Stimulated activated CD4-positive, alpha-beta T cell treated with anti-CD3 and anti-CD28 coated beads, TNF-alpha, amount 100 ng/mL, for 24 hours (primary cell): Measurements from ENCODE around the gene CUL5.
"Not testable (repeated sequence)": the region's sequence is repeated elsewhere in the genome, so short reads cannot be mapped to it uniquely, and the experiment has no call there.

Experiments used
- DNase-seq, 3 experiments: peaks; one replicate each; pipeline ENCODE4 v3.0.0-alpha.2; 2020; ENCODE audit warnings: low read depth in 3 of 3

CUL5 gene

DNA sequence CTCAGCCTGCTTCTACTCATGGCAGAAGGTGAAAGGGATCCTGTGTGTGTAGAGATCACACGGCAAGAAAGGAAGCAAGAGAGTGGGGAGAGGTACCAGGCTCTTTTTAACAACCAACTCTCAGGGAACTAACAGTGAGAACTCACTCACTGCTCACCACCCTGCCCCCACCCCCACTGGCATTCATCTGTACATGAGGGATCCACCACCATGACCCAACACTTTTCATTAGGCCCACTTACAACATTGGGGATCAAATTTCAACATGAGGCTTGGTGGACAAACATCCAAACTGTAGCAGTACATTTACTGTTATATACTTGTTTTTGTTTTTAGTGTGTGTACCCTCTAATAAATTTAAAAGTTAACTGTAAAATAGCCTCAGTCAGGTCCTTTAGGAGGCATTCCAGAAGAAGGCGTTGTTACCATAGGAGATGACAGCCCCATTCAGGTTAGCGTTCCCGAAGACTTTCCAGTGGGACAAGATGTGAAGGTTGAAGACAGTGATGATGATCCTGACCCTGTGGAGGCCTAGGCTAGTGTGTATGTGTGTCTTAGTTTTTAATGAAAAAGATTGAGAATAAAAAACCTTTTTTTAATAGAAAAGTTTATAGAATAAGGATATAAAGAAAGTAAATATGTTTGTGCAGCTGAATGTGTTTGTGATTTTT is 11.3 kb downstream of the CUL5 start:
- DNase-seq = no peak

DNA sequence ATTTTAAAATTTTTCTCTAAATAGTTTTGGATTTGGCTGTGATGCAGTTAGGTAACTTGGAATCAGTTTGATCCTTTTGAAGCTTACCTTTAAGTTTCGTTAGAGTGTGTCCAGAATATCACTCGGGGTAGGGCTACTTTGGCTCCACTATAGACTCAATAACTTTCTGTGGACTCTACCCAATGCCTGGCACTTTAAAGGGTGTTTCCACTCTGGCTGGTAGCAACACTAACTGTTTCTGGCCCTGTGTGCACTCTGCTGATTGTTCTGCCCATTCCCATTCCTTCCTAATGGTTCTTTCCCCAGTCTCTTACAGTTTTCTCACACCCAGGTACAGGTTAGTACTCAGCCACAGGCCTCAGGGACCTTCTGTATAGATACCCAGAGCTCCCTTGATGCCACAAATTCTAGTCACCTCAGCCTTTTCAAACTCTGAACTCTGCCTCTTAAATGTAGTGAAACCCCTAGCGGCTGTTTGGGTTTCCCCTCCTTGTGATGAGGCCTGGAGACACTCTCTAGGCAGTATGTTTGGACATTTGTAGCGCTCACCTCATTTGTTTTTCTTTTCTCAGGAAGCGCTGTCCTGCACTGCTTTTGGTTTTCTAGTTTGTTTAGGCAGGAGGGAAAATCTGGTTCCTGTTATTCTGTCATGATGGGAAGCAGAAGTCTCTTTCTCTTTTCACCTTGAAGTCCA is 16.8 kb downstream of the CUL5 start:
- no peak for DNase-seq

DNA sequence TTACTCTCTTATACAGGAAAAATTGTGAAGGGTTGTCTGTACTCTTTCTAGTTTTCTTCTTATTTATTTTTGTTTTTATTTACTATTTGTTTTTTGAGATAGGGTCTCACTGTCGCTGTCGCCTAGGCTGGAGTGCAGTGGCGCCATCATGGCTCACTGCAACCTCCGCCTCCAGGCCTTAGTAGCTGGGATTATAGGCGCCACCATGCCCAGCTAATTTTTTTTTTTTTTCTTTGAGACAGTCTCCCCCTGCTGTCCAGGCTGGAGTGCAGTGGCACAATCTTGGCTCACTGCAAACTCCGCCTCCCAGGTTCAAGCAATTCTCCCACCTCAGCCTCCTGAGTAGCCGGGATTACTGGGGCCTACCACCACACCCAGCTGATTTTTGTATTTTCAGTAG is 18.4 kb downstream of the CUL5 start:
- no peak for DNase-seq

DNA sequence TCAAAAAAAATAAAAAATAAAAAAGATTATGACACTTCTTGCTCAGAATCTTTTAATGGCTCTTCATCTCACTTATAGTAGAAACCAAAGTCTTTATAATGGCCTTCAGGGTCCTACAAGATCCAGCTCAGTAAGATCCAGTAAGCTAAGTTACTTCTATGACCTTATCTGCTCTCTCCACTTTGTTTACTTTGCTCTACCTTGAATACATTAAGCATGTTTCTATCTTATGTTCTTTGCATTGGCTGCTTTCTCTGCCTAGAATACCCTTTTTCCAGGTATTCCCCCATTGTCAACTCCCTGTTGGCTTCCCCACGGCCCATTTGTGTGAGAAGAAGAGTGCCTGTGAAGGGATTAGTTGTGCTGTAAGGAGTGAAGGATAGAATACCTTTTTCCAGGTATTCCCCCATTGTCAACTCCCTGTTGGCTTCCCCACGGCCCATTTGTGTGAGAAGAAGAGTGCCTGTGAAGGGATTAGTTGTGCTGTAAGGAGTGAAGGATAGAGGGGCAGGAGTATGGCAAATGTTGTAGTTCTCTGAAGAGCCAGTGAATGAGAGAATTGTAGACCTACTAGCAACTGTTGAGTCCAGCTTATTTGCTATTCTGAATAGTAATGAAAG is 20.2 kb downstream of the CUL5 start:
- not testable (repeated sequence) for DNase-seq

DNA sequence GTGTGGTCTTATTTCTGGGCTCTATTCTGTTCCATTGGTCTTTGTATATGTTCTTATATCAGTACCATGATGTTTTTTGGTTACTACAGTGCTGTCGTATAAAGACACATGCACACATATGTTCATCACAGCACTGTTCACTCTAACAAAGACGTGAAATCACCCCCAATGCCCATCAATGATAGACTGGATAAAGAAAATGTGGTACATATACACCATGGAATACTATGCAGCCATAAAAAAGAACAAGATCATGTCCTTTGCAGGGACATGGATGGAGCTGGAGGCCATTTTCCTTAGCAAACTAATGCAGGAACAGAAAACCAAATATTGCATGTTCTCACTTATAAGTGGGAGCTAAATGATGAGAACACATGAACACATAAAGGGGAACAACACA is 22.9 kb downstream of the CUL5 start:
- not testable (repeated sequence) for DNase-seq

DNA sequence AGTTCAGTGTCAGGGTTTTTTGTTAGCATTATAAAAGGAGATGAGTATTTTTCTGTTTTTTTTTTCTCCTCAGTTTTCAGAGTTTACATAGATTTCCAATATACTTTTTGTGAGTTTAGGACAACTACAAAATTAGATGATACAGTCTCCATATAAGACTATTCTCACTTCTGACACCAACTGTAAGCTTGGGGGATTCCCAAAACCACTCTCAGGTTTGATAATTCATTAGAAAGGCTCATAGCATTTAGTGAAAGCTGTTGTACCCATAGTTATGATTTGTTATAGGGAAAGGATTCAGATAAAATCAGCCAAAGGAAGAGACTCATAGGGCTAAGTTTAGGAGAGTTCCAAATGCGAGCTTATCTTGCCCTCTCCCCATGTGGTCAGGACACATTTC is 24.1 kb downstream of the CUL5 start:
- no peak for DNase-seq

DNA sequence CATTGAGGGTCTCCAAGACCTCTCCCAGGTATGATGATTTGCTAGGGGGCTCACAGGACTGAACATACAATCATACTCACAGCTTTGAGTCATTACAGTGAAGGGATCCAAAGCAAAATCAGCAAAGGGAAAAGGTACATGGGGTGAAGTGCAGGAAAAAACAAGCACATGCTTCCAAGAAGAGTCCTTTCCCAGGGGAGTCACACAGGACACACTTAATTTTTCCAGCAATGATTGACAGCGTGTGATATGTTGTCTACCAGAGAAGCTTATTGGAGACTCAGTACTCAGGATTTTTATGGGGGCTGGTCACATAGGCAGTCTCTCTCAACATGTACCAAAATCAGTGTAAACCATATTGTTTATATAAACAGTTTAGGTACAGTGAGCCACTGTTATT is 25.3 kb downstream of the CUL5 start:
- DNase-seq = no peak

DNA sequence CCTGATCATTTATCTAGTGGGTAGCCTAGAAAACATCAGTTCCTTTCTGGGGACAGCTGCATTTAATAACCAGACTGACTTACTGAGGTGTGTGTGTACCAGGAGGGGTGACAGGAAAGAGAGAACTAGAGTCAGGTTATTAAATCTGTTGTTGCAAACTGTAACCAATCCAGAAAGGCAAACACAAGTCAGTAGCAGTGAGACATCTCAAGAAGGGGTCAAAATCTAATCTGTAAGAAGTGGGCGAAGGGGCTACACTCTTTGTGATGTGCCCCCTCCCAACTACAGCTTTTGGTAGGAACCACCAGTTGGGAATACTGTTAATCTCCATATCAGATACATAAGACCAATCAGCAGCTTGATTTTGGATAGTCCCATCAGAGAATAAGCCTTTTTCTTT is 26.3 kb downstream of the CUL5 start:
- no peak for DNase-seq

DNA sequence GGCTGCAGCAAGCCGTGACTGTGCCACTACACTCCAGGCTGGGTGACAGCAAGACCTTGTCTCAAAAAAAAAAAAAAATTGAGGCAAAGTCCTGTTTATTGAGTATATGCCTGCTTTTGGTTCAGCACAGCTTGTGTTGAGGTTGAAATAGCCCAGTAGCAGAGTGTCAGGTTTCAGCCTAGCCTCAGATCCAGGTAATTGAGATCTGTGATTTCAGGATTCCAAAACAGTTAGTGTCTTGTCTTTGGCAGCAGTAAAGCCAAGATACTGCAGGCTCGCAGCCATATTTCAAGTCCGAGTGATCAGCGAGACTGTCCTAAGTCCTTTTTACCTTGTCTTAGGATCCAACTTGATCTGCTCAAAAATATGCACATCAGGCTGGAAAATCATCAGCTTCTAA is 27.0 kb downstream of the CUL5 start:
- DNase-seq = no peak

DNA sequence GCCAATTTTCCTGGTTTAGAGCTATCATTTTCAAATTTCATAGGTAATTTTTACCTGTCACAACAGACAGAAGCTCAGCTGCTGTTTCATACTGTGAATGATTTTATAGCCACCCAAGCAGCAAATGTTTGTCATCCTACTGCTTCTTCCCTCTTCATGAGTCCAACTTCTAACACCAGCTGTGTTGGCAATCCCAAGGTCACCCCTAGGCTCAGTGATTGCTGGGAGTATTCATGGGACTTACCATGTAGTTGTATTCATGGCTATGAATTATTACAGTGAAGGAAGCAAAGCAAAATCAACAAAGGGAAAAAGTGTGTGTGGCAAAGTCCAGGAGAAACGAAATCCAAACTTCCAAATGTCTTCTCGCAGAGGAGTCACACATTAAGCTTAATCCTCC is 28.5 kb downstream of the CUL5 start:
- no peak for DNase-seq

DNA sequence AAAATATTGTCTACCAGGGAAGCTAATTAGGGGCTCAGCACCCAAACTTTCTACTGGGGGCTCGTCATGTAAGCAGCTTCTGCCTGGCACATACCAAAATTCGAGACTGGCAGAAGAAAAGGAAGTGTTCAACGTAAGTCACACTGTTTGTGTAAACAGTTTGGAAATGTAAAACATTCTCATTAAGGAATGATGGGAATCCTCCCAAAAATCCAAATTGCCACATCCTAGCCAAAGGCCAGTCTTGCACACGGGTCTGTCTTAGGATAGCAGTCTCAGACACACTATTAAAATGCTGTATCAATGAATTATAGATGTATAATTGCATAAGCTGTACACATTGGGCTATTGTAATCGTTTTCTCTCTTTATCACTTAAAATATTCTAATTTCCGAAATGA is 28.9 kb downstream of the CUL5 start:
- DNase-seq = no peak

DNA sequence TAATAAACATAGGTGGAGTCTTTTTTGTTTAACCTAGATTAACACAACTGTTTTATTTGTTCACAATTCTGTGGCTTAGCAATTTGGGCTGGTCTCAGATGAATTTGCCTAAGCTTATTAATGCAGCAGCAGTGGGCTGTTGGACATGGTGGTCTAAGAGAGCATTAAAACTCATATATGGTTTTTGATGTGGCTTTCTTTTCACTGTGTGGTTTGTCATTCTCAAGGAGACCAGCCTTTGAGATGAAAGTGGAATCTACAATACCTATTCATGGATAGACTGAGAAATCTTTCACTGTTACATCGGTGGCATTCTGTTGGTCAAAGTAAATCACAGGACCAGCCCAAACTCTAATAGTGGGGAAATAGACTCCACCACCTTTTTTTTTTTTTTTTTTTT is 39.6 kb downstream of the CUL5 start:
- no peak for DNase-seq

DNA sequence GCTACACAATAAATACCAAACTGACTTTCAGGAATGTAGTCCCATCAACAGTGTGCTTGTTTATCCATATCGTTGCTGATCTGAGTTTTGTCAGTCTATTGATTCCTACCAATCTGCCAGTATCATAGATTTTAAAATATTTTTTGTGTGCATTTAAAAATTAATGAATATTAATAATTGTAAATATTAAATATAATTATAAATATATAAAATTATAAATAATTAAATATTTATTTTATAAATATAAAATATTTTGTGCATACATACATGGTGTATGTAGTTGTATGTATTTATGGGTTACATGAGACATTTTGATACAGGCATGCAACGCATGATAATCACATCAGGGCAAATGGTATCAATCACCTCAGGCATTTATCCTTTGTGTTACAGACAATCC is 53.6 kb downstream of the CUL5 start:
- DNase-seq = no peak

DNA sequence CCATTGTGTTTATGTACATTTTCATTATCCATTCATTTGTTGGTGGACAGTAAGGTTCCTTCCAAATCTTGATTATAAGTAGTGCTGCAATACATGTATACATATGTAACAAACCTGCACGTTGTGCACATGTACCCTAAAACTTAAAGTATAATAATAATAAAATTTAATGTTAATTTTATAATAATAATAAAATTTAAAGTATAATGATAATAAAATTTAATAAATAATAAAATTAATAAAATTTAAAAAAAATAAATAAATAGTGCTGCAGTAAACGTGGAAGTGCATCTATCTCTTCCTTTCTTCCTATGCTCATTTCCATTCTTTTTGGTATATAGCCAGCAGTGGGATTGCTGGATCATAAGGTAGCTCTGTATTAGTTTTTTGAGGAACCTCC is 54.7 kb downstream of the CUL5 start:
- no peak for DNase-seq

DNA sequence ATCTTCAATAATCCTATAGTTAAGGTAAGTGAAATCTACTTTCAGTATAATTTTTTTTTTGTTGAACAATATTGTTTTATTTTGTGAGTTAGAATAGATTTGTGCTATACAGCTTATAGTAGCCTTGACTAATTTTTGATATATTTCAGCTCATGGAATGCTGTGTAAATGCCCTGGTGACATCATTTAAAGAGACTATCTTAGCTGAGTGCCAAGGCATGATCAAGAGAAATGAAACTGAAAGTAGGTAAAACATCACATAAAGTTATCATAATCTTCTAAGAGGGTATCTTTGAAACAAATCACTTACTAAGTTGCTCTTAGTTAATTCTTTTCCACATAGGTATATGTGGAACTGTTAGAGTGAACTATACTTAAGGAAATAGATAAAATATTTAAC is 61.2 kb downstream of the CUL5 start:
- no peak for DNase-seq

DNA sequence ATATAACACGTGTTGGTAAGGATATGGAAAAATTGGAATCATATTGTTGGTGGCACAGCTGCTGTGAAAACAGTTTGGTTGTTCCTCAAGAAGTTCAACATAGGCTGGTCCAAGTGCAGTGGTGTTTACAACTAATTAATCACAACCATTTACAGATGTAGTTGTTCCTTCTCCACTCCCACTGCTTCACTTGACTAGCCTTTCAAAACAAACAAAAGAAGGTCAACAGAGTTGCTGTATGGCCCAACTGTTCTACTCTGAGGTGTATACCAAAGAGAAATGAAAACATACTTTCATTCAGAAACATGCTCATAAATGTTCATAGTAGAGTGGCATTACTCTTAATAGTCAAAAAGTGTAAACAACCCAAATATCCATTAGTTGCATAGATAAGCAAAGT is 76.1 kb downstream of the CUL5 start:
- DNase-seq = no peak

DNA sequence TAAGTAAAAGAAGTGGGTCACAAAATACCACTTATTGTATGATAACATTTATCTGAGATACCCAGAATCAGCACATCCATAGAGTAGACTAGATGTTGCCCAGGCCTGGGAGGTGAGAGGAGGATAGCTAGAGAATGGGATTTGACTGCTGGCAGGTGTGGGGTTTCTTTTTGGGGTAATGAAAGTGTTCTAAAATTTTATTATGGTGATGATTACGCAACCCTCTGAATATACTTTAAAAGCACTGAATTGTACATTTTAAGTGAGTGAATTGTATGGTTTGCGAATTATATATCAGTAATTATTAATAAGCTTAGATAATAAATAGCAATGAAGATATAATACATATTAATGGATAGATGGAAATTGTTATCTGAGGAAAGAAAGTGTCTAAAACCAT is 77.0 kb downstream of the CUL5 start:
- no peak for DNase-seq

DNA sequence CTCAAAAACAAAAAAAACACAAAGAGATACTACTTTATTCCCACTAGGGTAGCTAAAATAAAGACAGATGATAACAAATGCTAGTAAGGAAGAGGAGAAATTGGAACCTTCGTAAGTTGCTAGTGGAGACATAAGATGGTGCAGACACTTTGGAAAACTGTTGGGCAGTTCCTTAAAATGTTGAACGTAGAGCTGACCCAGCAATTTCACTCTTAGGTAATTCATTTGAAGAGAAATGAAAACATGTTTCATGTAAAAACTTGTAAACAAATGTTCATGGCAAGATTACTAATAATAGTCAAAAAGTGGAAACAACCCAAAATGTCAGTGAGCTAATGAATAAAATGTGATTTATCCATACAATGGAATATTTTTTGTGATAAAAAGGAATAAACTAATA is 83.4 kb downstream of the CUL5 start:
- DNase-seq = no peak

DNA sequence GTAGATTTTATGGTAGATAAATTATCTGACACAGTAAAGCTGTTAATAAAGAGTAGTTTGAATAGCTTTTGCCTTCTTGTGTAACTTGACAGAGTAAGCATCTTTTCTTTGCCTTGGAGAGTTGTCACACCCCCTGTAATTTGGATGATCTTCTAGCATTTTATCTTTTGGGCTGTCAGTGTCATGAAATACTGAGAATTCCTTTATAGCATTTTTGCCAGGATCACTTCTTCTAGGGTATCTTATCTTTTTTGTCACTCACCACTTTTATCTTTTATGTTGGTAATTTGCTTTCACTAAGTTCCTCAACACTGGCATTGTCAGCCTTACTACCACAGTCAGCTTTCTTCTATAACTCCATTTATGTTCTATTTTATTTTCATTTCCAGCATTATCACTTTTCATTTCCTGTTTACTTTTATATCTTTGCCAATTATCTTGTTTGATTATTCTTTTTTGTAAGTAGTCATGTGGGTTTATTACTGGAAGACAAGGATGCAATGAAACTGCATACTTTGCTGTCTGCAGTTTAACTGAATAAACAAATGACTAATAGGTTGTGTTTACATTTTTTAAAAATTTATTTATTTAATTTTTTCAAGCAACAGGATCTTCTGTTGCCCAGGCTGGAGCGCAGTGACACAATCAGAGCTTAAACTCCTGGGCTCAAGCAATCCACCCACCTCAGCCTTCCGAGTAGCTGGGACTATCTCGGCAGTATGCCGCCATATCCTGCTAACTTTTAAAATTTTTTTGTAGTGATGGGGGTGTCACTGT is 84.6 kb downstream of the CUL5 start:
- no peak for DNase-seq

DNA sequence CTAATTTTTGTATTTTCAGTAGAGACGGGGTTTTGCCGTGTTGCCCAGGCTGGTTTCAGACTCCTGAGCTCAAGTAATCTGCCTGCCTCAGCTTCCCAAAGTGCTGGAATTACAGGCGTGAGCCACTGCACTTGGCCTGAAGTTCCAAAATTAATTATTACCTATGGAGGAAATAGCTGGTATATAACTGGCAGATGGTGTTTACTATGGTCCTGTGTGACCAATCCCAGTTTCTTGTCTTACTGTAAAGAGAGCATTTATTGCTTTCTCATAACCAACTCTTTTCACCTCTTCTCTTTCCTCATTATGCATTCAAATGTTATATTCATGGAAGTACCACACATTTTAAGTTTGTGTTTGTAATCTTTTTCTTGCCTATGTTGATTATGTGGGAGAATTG is 88.5 kb downstream of the CUL5 start:
- no peak for DNase-seq

DNA sequence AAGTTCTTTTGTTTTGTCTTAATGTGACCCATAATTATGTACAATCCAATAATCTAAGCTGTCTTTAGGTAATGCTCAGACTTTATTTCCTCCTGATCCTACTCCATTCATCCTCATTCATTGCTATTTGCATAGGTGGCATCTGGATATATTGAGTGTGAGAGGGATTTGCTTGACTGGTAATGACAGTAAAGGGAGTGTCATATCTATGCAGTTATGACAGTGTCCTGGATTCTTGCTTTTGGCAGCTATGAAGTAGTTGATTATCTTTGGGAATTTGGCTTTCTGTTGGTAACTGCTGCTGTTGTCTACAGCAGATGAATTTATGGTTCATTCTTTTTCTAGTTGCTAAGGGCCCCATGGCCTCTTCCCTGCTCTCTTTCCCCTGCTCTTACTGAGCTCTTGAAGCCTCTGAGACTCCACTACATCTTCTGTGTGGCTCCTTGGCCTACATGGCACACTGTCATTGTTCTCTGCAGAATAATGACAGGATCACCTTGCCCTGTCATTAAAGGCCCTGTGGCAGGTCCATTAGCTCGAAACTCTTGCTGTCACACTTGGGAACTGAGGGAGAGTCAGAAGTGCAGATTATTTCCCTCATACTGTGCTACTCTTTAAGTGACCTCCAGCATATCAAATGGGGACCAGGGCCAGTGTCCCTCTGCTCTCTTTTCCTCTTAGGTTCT is 92.5 kb downstream of the CUL5 start:
- no peak for DNase-seq

DNA sequence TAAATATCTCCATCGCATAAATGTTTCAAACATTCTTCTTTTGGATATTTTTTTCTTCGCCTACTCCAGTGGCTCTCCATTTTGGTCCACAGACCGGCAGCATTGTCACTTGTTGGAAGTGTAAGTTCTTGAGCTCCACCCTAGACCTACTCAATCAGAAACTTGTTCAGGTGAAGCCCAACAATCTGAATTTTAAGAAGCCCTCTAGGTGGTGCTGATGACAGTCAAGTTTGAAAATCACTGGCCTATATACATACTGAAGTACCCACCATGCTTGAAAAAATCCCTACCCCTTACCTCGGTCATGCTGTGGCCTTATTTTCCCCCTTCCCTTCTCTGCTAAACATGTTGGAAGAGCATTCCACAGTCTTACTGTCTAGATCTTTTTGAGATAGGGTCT is 102.4 kb downstream of the CUL5 start:
- no peak for DNase-seq
